Keratinocyte (primary cell): ENCODE measurements around the gene NDUFA9. TPM values are rescaled to one million over a fixed set of nuclear protein-coding genes. Genes with fewer than 3 reads are reported as not detected.

Source experiments
- DNase-seq: peaks from one replicate; pipeline ENCODE4 v3.0.0-alpha.2; 2011; ENCODE audit warnings: low read depth, missing footprints, low spot score
- FAIRE-seq: peaks from 2 replicates; lab custom pipeline; 2011; peaks lifted over from hg19 to GRCh38; lab: Jason Lieb, UNC
- H2AFZ ChIP-seq: 2 replicates; pipeline ENCODE4 v1.6.0; 2012; ENCODE audit warnings: low read length, control low read depth, inconsistent platforms; ENCODE audit not compliant: control insufficient read depth
- H3K27ac ChIP-seq: 2 replicates; pipeline ENCODE4 v1.5.1; 2011; ENCODE audit warnings: low read length; ENCODE audit not compliant: control insufficient read depth, insufficient read depth
- H3K27me3 ChIP-seq: 3 replicates; pipeline ENCODE4 v1.6.0; 2011; ENCODE audit warnings: low read length; ENCODE audit not compliant: control insufficient read depth, insufficient read depth; ENCODE audit errors: extremely low read depth
- H3K36me3 ChIP-seq, 2 experiments: 2 replicates in 1 of 2; 3 replicates in 1 of 2; pipeline ENCODE4 v1.5.1; 2011; ENCODE audit warnings: low read length in 2 of 2, mild to moderate bottlenecking in 1 of 2; ENCODE audit not compliant: control insufficient read depth in 2 of 2, insufficient read depth in 2 of 2; ENCODE audit errors: extremely low read depth in 1 of 2
- H3K4me1 ChIP-seq: 3 replicates; pipeline ENCODE4 v1.5.1; 2011; ENCODE audit warnings: low read length; ENCODE audit not compliant: control insufficient read depth, insufficient read depth; ENCODE audit errors: extremely low read depth
- H3K4me2 ChIP-seq: 3 replicates; pipeline ENCODE4 v1.6.0; 2011; ENCODE audit warnings: low read depth, low read length; ENCODE audit not compliant: control insufficient read depth, insufficient read depth; ENCODE audit errors: extremely low read depth
- H3K4me3 ChIP-seq, 3 experiments: fragments of 200-600 bp in 1 of 3; sonication (generic) in 1 of 3; 2 replicates in 2 of 3; 3 replicates in 1 of 3; pipeline ENCODE4 v1.5.1; 2011 to 2016; ENCODE audit warnings: low read length in 3 of 3, mild to moderate bottlenecking in 3 of 3, control low read depth in 2 of 3, inconsistent platforms in 1 of 3, low read depth in 1 of 3, mixed read lengths in 1 of 3, mixed run types in 1 of 3, moderate library complexity in 1 of 3; ENCODE audit not compliant: control insufficient read depth in 2 of 3, insufficient read depth in 2 of 3; ENCODE audit errors: extremely low read depth in 1 of 3
- H3K79me2 ChIP-seq: 2 replicates; pipeline ENCODE4 v1.6.0; 2012; ENCODE audit warnings: low read length; ENCODE audit not compliant: control insufficient read depth, insufficient read depth
- H3K9ac ChIP-seq: 3 replicates; pipeline ENCODE4 v1.6.0; 2011; ENCODE audit warnings: low read length; ENCODE audit not compliant: control insufficient read depth, insufficient read depth; ENCODE audit errors: extremely low read depth
- H3K9me1 ChIP-seq: 3 replicates; pipeline ENCODE4 v1.6.0; 2011; ENCODE audit warnings: low read length; ENCODE audit not compliant: control insufficient read depth, insufficient read depth; ENCODE audit errors: extremely low read depth
- H3K9me3 ChIP-seq: 2 replicates; pipeline ENCODE4 v1.5.1; 2012; ENCODE audit warnings: low read depth, low read length; ENCODE audit not compliant: control insufficient read depth
- H4K20me1 ChIP-seq: 3 replicates; pipeline ENCODE4 v1.6.0; 2011; ENCODE audit warnings: low read length; ENCODE audit not compliant: control insufficient read depth, insufficient read depth; ENCODE audit errors: extremely low read depth
- CTCF ChIP-seq, 3 experiments: IDR thresholded peaks in 1 of 3; conservative IDR thresholded peaks in 1 of 3; optimal IDR thresholded peaks in 1 of 3; 2 replicates in 2 of 3; 3 replicates in 1 of 3; pipeline versions ENCODE3 to v1.5.1; 2011; ENCODE audit warnings: low read length in 3 of 3, mild to moderate bottlenecking in 3 of 3, moderate library complexity in 2 of 3, control low read depth in 1 of 3, inconsistent platforms in 1 of 3; ENCODE audit not compliant: insufficient read depth in 2 of 3; ENCODE audit errors: extremely low read depth in 1 of 3
- EZH2 ChIP-seq: IDR thresholded peaks from one replicate; pipeline ENCODE4 v1.6.1; 2012; ENCODE audit warnings: inconsistent platforms, mild to moderate bottlenecking, low read length, moderate library complexity
- dilution Hi-C: fragments of 300-500 bp; cut with MboI; formaldehyde crosslinking; loops from one replicate; pipeline ENCODE4 v1.7.0; 2020; ENCODE audit warnings: low sequenced_read_pairs; ENCODE audit not compliant: extremely low pct_ligation_motif_present
- polyA minus RNA-seq, 3 experiments: library from RNA; depleted of rRNA, polyadenylated mRNA; stranded (reverse); fragments of >200 nt; gene quantifications; 1 replicate in 1 of 3; 2 replicates in 1 of 3; 3 replicates in 1 of 3; pipeline ENCODE4 v1.2.3, GENCODE V29; 2011
- polyA plus RNA-seq, 5 experiments: library from polyadenylated mRNA; depleted of rRNA in 3 of 5; stranded (reverse) in 3 of 5; stranded (forward) in 1 of 5; unstranded in 1 of 5; fragments of >200 nt; gene quantifications; 1 replicate in 1 of 5; 2 replicates in 3 of 5; 3 replicates in 1 of 5; pipeline versions ENCODE4 v1.2.1 to v1.2.3, GENCODE V29; 2011 to 2012; ENCODE audit warnings: missing spikeins in 2 of 5, low read depth in 1 of 5, low replicate concordance in 1 of 5

Gene NDUFA9
- 68.0 to 94.6 TPM (median 84.6 TPM) in 3 replicates for polyA plus RNA-seq
- 30.3 TPM for polyA plus RNA-seq (2011; ENCODE audit: low read depth)
- polyA plus RNA-seq (2011; cell fraction: cytosol; rRNA removed) = 41.4 and 45.8 TPM in 2 replicates
- polyA plus RNA-seq (2011; cell fraction: nucleus; rRNA removed) = 52.1 and 59.3 TPM in 2 replicates
- 64.6 and 122 TPM in 2 replicates for polyA plus RNA-seq (2012; ENCODE audit: low replicate concordance)
- polyA minus RNA-seq = 131 to 188 TPM (median 176 TPM) in 3 replicates
- 64.8 TPM for polyA minus RNA-seq (2011; cell fraction: cytosol; rRNA and poly(A)+ RNA removed)
- 22.4 and 30.5 TPM in 2 replicates for polyA minus RNA-seq (2011; cell fraction: nucleus; rRNA and poly(A)+ RNA removed)

- FAIRE-seq (peak; percentile 81), DNase-seq (peak; percentile 28)
- Histone ChIP-seq H3K79me2 (peaks cover 49% of the 10 kb centered on the region), H3K27me3 (no peaks in the 10 kb centered on the region), H3K4me1 (peaks cover 16% of the 10 kb centered on the region), H3K9me1 (no peaks in the 10 kb centered on the region), H3K27ac (peak within 1 kb of the TSS; percentile 98), H3K9me3 (no peaks in the 10 kb centered on the region), H3K4me3 (peak within 1 kb of the TSS; percentile 74 to 93 (median 92)), H2AFZ (peak within 1 kb of the TSS; percentile 100), H3K36me3 (no peaks in the 10 kb centered on the region), H3K9ac (peak within 1 kb of the TSS; percentile 95), H4K20me1 (no peaks in the 10 kb centered on the region), H3K4me2 (peak within 1 kb of the TSS; percentile 97)
- dilution Hi-C loops = no loop called here
- TF ChIP-seq EZH2 (no peak), CTCF (optimal IDR thresholded peaks at IDR 0.05 in 1 of 3, IDR thresholded peaks at IDR 0.05 in 1 of 3, conservative IDR thresholded peaks at IDR 0.05 in 1 of 3; ENCODE audit: extremely low read depth in 1 of 3, insufficient read depth in 2 of 3, low read length in 3 of 3) (no peak)
Measured at GRCh38 chr12:4648501-4649357, at the start of gene NDUFA9, which contains the start of gene AKAP3. Gene NDUFA9 (plus strand): TSS chr12:4649114. CDS start chr12:4649127, 13 bp downstream. Gene AKAP3 (minus strand): TSS chr12:4649051. CDS start chr12:4638196, 10,855 bp downstream.

GRCh38 chr12:4603421-4603820, 45.5 kb upstream of the NDUFA9 start:
- Histone ChIP-seq H4K20me1 (no peaks in the 10 kb centered on the region), H3K4me1 (no peaks in the 10 kb centered on the region), H3K4me2 (no peak overlapping the region), H3K27me3 (peaks cover 2% of the 10 kb centered on the region), H3K79me2 (peaks cover 8% of the 10 kb centered on the region), H3K9me3 (no peaks in the 10 kb centered on the region), H2AFZ (no peak overlapping the region), H3K27ac (no peak overlapping the region), H3K4me3 (no peak overlapping the region), H3K9ac (no peak overlapping the region), H3K36me3 (peaks cover 2 to 8% of the 10 kb centered on the region in 2 experiments), H3K9me1 (no peaks in the 10 kb centered on the region)
- FAIRE-seq (no peak), DNase-seq (no peak)
- dilution Hi-C loops = no loop called here
- TF ChIP-seq CTCF (optimal IDR thresholded peaks at IDR 0.05 in 1 of 3, IDR thresholded peaks at IDR 0.05 in 1 of 3, conservative IDR thresholded peaks at IDR 0.05 in 1 of 3; ENCODE audit: extremely low read depth in 1 of 3, insufficient read depth in 2 of 3, low read length in 3 of 3) (no peak), EZH2 (no peak)
